ENCODE measurements around the gene PCBP1.
"Not testable (repeated sequence)": the region's sequence is repeated elsewhere in the genome, so short reads cannot be mapped to it uniquely, and the experiment has no call there.

Gene PCBP1

DNA sequence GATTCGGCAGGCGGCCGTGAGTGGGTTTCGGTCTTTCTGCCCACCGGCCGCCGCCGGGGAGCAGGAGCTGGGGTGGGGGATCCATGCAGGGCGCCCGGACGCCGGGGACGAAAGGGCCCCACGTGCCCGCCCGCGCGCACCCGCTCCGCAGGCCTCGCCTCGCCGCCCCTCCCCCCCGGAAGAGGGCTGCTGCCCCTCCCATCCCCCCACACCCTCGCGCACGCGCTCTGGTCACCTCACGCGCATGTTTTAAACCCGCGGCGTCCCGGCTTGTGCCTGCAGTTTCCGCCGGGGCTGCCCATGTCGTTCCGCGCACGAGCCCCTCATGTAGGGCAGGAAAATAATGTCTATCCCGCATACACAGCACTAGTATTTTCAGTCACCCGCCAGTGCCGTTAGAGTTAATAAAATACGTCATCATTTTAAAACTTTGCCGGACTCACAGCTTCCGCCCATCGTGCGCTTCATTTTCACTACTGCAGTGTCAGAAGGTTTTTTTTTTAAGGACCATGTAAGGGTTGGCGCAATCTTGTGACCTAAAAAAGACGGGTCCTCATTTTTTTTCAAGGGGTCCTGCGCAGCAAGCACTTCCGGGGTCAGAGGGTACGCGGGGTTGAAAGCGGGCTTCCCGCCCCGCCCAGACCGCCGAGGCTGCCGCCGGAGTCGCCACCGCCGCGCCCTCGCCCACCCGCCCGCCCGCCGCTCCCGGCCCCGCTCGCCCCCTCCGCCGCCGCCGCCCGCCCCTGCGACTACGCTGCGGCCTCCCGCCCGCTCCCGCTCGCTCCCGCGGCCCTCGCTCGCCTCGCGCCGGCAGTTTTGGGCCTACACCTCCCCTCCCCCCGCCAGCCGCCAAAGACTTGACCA lies at the start of gene PCBP1:
PCBP1 (plus strand) TSS at position 640 of the 864 bp plus-strand sequence. CDS start 267 bp downstream, outside the sequence.
- peak; percentile 99 for DNase-seq

DNA sequence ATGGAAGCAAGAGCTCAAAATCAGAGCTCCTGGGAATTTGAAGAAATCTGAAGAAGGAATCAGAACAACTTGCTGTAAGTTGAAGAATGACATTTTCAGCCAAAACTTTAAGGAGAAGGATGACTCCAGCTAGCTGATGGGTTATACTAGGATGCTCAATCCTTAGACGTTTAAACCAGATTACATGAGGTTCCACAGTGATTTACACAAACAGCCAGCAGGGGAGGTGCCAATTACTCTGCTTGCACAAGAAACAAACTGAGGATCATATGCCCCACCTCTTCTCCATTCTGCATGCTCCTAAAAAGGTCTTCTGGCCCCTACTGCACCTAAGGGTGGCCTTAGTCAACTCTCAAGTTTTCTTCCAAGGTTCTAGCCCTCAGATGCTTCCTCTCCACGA lies 47.9 kb upstream of the PCBP1 start:
- DNase-seq = no peak

DNA sequence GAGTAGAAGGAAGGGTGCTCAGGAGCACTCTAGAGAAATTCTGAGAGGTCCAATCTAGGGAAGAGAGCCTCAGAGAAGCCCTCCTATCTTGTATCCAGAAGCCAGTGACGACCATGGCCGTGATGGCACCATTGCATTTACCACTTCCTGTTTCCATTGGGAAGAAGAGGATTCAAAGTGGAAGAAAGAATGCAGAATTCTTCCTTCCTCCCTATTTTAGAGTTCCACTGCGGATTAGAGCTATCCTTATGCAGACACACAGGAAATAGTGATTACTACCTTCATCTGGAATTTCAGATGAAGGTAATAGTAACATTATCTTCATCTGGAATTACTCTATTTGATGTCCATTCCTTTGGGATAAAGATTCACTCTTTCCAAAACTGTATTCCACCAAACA lies 45.6 kb upstream of the PCBP1 start:
- DNase-seq = no peak

DNA sequence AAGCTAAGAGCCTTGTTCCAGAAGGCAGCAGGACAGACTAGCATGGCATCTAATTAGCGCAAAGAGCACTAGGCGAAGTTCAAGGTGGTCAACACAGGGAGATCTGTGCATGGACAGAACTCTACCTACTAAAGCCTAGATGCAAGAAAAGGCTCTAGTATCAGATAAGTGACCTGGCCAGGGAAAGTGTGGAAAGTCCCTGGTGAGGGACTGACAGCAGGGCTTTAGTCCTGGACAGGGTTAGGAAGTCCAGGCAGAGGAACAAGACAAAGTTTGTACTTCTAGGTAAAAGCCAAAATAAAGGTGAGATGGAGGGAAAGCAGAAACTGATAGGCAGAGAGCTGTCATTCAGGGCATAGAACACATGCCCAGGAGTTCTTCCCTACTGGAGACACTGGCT lies 45.0 kb upstream of the PCBP1 start:
- DNase-seq = no peak

DNA sequence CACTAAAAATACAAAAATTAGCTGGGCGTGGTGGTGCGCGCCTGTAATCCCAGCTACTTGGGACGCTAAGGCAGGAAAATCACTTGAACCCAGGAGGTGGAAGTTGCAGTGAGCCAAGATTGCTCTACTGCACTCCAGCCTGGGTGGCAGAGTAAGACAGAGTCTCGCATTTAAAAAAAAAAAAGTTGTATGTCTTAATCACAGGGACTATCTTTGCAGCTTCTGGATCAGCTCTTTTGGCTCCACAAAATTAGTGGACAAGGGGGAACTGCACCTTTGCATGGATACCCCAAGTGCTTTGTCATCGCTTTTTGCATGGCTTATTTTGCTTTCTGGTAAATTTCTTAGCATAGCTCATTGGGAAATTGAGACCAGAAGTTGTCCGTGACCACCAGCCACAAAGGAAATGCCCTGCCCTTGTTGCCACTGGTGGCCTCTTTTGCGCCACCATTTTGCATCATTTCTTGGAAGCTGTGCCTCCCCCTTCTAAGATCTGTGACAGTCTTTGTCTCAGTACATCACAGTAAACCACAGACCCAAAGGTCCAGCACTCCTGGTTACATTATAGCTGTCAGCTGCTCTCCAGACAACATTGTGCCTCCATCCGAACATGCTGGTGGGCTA lies 43.9 kb upstream of the PCBP1 start:
- peak; percentile 29 for DNase-seq

DNA sequence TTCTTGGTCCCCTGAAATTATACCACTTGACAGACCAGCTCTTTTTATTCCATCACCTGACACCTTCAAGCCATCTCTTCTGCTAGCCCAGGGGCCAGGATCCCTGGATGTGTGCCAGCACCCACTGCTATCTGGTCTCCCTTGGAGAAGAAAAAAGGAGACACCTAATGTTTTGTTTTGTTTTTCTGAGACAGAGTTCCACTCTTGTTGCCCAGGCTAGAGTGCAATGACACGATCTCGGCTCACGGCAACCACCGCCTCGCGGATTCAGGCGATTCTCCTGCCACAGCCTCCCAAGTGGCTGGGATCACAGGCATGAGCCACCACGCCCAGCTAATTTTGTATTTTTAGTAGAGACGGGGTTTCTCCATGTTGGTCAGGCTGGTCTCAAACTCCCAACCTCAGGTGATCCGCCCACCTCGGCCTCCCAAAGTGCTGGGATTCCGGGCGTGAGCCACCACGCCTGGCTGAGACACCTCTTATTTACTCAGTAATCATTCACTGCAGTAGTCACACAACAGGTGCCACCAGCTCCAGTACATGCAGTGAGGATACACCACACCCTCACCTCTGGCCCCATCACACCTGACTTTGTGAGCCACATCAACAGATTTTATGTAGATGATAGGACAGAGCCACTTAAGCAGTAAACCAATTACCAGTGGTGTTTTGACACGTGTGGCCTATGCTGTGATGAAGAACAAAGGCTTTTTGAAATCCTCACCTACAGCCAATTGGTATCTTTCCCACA lies 42.8 kb upstream of the PCBP1 start:
- no peak for DNase-seq

DNA sequence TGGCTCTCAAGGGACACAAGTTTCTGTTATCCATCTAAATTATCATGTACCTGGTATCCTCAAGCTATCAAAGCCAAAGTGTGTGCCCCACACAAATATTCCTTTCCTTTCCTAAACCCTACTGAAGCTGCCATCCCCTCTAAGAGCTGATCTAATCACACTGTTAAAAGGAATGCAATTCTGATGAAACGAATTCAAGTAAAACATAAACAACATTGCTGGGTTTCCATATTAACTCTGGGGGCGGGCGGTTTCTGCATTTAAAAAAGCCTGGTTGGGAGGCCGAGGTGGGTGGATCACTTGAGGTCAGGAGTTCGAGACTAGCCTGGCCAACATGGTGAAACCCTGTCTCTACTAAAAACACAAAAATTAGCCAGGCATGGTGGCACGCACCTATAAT lies 41.9 kb upstream of the PCBP1 start:
- no peak for DNase-seq

DNA sequence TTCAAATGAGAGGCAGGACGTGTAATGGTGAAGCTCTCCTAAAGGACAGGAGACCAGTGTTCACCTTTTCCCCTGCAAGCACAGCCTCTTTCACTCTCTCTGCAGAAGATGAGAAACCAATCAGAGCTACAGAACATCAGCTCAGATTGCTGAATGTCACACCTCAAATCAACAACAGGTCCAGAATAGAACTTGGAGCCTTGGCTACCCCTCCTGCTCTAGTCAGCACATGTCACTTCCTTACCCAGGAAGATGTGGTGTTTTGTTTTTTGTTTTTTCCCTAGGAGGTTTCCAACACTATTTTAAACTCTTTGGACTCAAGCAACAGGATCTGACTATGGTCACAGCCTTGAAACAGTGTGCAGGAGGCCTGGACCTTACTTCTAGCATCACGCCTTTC lies 41.3 kb upstream of the PCBP1 start:
- no peak for DNase-seq

DNA sequence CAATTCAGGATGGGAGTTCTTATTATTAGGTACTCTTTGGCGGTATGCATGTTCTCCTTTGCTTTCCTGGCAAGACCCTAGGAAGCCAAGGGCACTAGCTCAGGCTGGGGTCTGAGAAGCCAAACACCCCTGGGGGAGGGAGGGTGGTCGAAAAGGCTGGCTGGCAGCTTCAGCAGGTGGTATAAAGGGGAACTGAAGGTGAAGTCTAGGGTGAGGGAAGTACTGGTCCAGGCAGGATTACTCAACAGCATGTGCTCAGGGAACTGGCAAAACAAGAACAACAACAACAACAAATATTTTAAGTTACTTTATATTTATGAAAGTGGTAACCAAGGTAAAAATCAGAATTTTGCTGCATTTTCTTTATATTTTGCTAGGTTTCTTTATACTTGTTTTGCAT lies 40.7 kb upstream of the PCBP1 start:
- DNase-seq = no peak

DNA sequence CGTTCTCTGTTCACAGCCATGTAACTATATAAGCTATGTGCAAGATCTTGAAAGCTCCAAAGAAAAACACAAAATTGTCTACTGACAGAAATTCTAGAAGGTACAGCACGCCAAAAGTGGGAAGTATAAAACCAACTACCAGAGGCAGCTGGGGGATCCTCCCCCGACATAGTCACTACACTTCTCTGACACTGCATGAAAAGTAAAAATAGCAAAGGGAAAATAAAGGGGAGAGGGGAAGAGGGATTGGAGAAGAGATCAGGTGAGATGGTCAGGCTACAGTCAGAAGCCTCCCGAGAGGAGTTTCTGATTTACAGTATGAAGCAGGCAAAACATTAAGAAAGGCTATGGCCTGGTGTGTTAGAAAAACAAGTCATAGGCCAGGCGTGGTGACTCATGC lies 39.8 kb upstream of the PCBP1 start:
- DNase-seq = no peak

DNA sequence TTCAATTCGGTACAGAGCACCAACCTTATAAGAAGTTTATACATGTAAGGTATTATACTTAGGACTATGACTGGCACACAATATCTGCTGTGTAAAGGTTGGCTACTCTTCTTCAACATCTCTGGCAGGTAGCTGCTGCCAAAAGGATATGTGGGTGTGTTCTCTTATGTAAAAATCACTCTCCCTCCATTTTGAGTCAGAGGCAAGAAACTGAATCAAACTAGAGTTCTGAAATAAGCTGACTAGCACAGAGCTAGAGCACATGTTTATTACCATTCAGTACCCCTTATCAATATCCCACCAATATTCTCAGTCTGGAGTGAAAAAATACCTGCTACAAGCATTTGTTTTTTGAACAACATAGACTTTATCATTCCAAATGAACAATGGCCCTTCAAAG lies 38.0 kb upstream of the PCBP1 start:
- no peak for DNase-seq

DNA sequence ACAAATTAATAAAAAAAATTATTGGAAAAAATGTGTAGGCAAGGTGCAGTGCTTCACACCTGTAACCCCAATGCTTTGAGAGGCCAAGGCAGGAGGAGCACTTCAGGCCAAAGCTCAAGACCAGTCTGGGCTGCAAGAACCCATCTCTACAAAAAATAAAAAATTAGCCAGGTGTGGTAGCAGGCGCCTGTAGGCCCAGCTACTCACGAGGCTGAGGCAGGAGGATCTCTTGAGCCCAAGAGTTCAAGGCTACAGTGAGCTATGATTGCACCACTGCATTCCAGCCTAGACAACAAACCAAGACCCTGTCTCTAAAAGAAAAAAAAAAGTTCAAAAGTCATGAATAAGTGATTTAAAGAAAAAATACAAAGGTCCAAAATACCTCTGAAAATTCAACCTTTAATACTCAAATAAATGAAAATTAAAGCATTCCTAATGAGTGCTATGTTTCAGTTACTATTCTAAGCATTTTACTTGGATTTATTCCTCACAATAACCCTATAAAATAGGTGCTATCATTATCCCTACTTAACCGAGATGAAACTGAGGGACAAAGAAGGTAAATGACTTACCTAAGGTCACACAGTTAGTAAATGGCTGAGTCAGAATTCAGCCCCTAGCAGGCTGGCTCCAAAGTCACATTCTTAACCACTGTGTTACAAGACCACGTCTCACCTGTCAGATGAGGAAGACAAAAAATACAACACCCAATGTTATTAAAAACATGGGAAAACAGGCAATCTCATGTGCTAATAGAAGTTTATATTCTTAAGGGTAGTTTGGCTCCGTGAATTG lies 36.4 kb upstream of the PCBP1 start:
- DNase-seq = no peak

DNA sequence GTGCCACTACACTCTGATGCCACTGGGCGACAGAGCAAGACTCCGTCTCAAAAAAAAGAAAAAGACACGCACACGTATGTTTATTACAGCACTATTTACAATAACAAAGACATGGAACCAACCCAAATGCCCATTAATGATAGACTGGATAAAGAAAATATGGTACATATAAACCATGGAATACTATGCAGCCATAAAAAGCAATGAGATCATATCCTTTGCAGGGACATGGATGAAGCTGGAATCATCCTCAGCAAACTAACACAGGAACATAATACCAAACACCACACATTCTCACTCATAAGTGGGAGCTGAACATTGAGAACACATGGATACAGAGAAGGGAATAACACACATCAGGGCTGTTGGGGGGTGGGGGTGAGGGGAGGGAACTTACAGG lies 32.0 kb upstream of the PCBP1 start:
- not testable (repeated sequence) for DNase-seq

DNA sequence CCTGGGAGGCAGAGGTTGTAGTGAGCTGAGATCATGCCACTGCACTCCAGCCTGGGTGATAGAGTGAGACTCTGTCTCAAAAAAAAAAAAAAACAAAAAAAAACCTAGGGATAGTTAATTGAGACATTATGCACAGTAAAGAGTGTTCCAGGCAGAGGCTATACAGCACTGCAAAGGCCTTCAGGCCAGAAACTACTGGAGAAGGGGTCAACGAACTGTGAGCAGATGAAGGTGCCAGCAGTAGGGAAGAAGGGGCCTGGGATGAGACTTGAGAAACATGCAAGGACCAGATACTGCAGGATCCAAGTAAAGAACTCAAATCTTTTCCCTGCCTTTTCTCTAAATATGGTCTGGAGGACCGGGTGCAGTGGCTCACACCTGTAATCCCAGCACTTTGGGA lies 26.0 kb upstream of the PCBP1 start:
- no peak for DNase-seq

DNA sequence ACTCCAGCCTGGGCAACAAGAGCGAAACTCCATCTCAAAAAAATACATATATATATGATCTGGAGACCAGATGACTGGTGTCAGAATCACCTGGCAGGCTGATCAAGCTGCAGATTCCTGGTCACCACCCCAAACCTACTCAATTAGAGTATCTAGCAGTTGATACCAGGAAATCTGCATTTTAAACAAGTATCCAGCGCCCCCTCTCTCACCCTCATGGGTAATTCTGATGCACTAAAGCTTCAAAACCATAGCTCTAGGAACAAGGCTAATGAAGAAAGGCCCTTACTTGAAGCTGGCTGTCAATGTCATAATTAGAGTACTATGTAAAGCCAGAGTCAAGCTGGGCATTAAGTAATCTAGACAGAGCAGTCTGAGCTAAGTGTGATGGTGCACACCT lies 25.0 kb upstream of the PCBP1 start:
- DNase-seq = no peak

DNA sequence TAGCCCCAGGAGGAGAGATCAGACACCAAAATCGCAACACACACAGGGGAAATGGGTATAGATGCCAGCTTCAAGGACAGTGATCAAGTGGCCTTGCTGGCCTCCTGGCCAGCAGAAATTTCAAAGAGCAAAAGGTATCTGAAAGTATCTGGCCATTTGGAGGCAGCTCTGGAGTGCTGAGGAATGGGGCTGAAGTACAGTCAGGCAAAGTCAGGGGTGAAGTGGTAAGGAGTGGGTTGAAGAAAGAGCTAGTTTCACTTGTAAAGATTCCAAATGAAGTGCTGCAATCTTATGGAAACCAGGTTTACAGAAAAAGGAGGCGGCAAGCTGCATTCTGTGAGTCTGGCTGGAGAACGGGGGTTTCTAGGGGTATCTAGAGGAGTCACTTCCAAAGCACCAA lies 19.2 kb upstream of the PCBP1 start:
- no peak for DNase-seq

DNA sequence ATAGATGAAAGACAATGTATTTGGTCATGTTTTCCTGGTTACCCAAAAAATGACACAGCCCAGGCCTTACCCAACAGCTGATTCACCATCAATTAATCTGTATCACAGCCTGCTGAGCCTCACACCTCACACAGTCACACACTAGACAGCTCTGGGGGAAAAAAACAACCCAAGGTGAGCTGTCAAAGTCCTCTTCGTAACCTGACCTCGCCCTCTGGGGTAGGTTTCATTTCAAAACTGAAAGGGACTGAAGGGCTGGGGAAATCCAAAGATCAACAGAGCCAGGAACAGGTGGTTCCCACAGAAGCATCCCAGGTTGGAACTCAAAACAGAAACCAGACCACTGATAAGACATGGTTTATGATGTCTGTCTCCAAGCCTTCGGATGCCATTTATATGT lies 18.2 kb upstream of the PCBP1 start:
- DNase-seq = peak; percentile 80

DNA sequence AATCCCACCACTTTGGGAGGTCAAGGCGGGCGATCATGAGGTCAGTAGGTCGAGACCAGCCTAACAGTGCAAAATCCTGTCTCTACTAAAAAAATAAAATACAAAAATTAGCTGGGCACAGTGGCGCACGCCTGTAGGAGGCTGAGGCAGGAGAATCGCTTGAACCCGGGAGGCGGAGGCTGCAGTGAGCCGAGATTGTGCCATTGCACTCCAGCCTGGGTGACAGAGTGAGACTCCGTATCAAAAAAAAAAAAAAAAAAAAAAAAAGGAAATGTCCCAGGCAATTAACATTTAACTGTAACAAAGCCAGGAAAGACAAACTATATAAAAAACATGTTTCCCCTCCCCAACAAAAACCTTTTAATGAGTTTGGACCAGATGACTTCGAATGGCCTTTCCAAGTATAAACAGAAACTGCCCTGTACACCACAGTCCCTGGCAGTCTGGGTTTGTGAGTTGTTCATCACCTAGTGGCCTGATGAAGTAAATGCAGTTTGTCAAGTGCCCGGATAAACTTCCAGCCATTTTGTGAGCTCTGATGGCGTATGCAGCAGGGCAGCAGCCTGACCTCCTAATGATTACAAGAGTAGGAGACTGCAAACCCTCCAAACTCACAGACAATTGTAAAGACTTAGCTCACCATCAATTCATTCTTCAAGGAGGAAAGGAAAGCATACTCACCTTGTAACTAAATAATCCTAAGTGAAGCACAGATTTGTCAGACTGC lies 16.6 kb upstream of the PCBP1 start:
- peak; percentile 66 for DNase-seq

DNA sequence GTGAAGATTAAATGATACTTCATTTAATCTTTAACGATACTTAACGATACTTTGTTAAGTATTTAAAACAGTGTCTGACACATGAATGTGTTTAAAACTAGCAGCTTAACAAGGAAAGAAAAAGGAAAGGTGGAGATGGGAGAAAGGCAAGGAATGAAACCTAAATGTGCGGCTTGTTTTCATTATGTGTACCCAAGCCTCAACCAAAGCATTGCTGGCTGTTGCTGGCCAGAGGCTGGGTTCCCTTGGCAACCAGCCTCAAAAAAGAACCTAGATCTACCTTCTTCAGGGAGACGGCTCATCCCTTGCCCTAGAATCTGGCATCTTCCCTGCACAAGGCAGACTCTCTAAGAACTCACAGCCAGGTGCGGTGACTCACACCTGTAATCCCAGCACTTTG lies 13.8 kb upstream of the PCBP1 start:
- DNase-seq = no peak

DNA sequence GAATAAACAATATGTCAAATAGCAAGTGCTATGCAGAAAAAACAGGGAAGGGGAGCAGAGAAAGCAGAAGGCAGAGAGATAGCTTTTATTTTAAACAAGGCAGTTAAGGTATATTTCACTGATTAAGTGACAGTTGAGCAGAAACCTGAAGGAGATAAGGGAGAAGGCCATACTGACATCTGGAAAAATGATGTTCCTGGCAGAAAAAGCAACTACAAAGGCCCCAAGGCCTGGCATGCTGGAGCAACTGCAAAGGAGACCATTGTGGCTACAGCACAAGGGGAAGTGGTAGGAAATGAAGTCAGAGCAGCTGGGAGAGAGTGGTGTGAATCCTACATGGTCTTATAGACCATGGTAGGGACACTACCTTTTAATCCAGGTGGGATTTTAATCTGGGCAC lies 8.9 kb upstream of the PCBP1 start:
- no peak for DNase-seq

DNA sequence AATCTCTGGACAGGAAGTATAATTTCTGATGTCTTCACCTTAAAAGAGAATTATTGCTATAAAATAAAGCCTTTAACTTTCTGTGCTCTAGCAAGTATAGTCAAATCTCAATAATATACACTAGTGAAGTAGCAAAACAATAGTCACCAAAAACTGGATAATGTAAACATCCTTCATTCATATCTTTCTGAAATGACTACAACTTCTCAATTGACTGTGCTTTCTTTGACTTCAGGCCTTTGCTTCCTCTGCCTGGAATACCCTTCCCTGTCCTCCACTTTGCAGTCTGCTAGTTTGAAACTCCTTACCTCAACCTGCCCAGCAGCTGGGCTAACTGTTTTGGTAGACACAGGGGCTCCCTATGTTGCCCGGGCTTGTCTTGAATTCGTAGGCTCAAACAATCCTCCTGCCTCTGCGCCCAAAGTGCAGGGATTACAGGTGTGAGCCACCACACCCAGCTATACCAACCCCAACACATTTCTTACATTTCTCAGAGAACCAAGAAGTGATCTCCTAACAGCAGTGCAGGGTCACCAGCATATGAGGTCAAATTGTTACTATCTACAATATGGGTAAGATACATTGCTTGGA lies 6.6 kb upstream of the PCBP1 start:
- no peak for DNase-seq

DNA sequence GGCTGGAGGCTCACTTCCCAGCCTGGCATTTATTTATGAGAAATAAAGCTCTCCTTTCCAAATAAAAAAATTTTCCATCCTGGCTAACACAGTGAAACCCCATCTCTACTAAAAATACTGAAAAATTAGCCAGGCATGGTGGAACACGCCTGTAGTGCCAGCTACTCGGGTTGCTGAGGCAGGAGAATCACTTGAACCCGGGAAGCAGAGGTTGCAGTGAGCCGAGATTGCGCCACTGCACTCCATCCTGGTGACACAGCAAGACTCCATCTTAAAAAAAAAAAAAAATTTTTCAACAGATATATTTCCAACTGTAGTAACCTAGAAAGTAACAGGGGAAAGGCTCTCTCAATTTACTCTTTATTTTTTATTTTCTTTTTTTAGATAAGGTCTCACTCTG lies 6.1 kb upstream of the PCBP1 start:
- DNase-seq = no peak
